Measurements from ENCODE around the gene IL17C.

The IL17C gene

DNA sequence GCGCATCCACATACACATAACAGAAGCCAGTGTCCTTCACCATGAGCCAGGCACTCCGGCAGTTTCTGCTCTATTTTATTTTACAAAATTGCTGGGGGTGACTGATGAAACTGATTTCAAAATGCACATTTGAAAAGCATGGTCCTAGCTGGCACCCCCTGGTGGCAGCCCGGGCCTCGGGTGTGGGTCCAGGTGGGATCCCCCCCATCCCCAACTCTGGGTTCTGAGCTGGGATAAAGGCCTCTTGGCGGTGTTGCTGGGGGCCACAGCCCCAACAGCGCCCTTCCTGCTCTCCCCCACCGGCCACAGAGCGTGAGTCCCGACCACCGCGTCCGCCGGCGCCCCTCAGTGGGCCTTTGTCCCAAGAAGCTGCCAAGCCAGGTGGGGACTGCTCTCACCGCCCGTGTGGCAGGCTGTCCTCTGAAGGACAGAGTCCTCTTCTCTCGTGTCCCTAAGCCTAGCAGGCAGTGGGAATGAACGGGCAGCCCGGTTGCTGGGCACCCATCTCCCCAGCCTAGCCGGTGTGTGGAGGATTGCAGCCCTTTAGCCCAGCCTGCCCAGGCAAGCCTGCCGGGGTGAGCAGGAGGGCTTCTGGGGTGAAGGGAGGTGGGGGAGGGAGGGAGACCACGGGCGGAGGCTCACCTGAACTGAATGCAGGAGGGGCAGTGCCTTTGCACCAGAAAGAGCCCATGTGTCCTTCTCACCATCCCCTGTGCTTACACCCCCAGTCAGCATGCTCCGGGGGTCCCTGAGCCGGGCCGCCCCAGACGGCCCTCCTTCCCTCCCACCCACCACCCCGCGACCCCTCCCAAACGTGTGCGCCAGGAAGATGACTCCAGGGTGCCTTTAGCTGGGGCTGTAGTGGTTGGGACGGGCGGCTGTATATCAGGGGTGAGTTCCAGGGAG is 47.0 kb downstream of the IL17C start:
- peak; percentile 70 for DNase-seq (ENCODE audit: low read depth)

DNA sequence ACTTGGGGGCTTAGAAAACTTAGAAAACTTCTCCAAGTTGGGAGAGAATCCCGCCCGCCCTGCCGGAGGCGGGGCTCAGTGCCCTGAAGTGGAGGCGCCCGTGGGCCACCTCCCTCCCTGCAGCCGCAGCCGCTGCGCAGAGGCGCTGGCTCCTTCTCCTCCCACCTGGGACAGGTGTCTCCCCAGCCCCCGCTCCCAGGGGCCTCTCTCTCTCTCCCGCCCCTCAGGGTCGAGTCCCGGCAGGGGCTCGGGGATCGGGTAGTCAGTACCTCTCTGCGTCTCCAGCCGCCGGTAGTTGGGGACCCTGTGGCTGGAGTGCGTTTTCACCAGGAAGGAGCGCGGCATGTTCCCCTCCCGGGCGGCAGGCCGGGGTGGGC is 47.7 kb downstream of the IL17C start:
- no peak for DNase-seq (ENCODE audit: low read depth)

DNA sequence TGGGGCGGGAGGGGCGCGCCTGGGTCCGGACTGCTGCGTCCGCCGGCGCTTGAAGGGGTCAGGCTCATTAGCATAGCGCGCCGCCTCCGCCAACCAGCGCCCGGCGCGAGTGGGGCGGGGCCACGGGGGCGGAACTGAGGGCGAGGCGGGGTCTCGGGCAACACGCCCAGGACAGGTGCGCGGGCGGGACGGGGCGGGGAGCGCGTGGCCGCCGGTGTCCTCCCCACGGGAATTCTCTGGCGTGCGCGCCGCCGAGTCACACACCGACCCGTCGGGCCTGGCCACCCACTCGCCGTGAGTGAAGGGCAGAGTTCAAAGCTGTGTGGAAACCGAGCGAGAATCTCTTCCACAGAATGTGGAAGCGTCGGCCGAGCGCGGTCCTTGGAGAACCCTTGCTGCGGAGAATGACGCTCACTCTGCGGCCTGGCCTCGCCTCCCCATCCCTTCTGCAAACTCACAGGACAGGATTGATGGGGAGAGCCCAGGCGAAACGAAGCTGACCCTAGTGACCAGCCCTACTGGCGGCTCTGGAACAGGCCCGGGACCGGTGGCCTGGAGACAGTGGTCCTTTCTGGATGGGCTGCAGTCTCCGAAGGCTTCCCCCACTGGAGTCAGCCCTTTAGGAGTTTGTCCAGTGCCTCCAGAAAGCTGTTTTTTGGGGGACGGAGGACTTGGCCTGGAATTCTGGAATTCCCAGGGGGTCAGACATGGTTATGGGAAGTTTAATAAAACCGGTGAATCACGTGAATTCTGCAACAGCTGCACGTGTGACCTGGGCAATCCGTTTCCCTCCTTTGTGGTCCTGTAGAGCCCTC is 48.3 kb downstream of the IL17C start, which contains the start of gene SNAI3:
Gene SNAI3 (minus strand): TSS at position 69 of the 815 bp plus-strand sequence. CDS start 101 bp downstream, outside the sequence.
- DNase-seq (ENCODE audit: low read depth) = peak; percentile 86

DNA sequence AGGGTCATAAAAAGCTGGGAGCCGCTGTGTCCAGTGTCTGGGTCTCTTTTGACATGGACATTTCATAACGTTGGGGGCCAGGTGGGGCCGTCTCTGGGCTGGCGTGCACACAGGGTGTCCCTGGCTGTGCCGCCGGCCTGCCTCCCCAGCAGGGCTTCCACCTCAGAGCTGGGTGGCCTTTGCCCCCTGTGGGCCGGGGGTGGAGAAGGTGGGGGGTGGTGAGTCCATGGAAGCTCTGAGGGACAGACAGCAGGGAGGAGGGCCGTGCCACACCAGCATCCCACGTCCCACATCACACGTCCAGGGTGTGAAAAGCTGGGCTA is 48.8 kb downstream of the IL17C start:
- DNase-seq (ENCODE audit: low read depth) = no peak

DNA sequence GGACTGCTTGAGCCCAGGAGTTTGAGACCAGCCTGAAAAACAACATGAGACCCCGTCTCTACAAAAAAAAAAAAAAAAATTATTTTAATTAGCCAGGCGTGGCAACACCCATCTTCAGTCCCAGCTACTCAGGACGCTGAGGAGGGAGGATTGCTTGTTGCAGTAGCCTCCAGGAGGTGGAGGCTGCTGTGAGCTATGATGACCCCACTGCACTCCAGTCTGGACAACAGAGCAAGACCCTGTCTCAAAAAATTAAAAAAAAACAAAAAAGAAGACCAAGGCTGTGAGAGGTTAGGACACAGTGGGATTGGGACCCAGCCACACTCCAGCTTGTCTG is 49.3 kb downstream of the IL17C start:
- no peak for DNase-seq (ENCODE audit: low read depth)

GRCh38 chr16:88688013-88688778 is 49.8 kb downstream of the IL17C start:
- no peak for DNase-seq (ENCODE audit: low read depth)
